ENCODE results near the gene ZBTB2. TPM values are rescaled to one million over a fixed set of nuclear protein-coding genes. Genes with fewer than 3 reads are reported as not detected.

ZBTB2 gene
- total RNA-seq, 1 donor from 2014 or later: 8.9 TPM

DNA sequence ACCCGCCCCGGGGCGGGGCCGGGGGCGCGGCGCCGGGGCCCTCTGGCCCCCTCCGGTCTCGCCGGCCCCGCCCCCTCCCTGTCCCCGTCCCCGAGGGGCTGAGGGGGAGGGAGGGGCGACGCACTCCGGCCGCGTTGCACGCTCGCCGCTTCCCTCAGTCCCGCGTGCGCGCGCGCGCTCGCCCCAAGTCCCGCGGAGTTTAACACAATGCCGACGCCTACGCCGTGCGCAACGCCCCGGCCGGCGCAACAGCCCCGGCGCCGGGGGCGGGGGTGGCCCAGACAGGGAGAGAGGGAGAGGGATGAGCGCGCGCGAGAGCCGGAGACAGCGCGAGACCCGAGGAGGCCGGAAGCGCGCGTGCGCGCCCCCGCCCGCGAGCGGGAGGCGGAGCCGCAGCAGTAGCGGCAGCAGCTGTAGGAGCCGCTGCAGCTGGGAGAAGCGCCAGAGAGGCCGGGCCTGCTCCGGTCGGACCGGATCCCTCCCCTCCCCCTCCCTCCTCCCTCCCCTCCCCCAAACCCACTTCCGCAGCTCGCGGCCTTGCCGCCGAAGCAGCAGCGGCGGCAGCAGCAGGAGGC lies 996 bp downstream of the ZBTB2 start:
- H3K4me3 ChIP-seq (ENCODE audit: low read depth, low read length): peak overlapping the region; percentile 87
- peak; percentile 56 for DNase-seq (ENCODE audit: low read depth)
- TF ChIP-seq, protein P1, sequence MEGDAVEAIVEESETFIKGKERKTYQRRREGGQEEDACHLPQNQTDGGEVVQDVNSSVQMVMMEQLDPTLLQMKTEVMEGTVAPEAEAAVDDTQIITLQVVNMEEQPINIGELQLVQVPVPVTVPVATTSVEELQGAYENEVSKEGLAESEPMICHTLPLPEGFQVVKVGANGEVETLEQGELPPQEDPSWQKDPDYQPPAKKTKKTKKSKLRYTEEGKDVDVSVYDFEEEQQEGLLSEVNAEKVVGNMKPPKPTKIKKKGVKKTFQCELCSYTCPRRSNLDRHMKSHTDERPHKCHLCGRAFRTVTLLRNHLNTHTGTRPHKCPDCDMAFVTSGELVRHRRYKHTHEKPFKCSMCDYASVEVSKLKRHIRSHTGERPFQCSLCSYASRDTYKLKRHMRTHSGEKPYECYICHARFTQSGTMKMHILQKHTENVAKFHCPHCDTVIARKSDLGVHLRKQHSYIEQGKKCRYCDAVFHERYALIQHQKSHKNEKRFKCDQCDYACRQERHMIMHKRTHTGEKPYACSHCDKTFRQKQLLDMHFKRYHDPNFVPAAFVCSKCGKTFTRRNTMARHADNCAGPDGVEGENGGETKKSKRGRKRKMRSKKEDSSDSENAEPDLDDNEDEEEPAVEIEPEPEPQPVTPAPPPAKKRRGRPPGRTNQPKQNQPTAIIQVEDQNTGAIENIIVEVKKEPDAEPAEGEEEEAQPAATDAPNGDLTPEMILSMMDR (conservative IDR thresholded peaks at IDR 0.05; ENCODE audit: low read depth, low read length): no peak

DNA sequence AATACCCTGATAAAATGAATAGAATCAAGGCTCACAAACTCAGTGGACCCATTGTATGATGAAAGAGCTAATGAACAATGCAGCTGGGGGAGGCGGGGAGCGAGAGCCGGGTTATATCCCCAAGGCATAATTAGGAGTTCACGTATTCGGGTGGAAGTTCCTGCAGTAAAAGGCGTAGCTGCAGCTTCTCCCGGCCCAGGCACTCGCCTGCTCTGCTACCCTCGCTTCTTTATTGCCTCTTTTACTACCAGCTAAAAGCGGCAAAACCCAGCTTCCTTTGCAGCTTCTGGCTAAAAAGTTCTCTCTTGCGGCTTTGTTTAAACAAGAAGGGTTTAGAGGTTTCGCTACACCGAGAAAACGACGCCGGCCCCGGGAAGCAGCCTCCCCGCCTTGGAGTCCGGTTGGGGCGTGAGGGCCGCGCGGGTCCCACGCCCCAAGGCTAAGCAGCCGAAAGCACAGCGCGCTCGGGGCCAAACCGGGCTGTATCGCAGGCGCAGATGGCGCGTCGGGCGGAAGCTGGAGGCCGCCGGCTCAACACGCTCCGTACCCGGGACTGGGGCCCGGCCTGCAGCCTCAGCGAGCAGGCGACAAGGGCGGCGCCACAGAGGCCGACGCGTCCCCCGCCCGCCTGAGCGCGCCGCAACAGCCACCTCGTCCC lies 1.6 kb downstream of the ZBTB2 start:
- H3K4me3 ChIP-seq (ENCODE audit: low read depth, low read length): peak overlapping the region; percentile 87
- TF ChIP-seq, protein P1 (conservative IDR thresholded peaks at IDR 0.05; ENCODE audit: low read depth, low read length): no peak
- DNase-seq (ENCODE audit: low read depth): no peak

DNA sequence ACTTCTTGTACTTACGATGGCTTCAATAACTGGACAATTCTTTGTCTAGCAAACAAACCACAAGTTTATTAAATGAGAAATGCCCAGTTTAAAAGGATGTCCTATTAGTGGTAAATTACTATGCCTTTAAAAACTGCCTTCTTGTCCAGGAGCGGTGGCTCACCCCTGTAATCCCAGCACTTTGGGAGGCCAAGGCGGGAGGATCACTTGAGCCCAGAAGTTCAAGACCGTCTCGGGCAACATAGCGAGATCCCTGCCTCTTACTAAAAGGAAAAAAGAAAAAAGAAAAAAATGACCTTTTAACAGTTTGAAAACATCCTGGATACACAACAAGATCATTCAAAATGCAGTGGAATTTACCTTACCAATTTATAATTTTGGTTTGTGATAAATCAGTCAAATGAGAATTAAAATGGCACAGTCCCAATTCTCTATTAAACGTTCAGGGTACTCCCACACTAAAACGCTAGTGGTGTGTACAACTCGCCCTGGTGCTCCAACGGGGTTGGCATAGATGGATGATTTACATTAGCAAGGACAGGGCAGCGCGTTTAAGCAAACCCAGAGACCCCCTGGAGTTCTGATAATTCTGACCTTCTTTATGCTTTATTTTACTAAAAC lies 2.3 kb downstream of the ZBTB2 start:
- DNase-seq (ENCODE audit: low read depth): no peak
- peak overlapping the region; percentile 87 for H3K4me3 ChIP-seq (ENCODE audit: low read depth, low read length)
- TF ChIP-seq, protein P1 (conservative IDR thresholded peaks at IDR 0.05; ENCODE audit: low read depth, low read length): no peak

DNA sequence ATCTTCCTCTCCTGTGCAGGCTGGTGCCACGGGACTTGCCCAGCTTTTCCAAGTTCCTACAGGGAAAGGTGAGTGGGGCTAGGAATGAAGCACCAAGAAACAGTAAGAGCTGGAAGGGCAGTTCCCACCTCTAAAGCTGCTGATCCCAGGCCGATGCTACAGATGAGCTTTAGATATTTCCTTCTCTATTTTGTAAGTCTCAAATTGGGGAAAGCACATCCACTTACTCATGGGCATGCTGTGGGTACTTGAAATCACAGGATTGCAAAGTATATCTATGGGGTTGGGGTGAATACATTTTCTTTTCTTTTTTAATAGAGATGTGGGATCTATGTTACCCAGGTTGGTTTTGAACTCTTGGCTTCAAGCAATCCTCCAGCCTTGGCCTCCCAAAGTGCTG lies 3.1 kb downstream of the ZBTB2 start:
- no peak overlapping the region for H3K4me3 ChIP-seq (ENCODE audit: low read depth, low read length)
- DNase-seq (ENCODE audit: low read depth): no peak
- TF ChIP-seq, protein P1 (conservative IDR thresholded peaks at IDR 0.05; ENCODE audit: low read depth, low read length): no peak

DNA sequence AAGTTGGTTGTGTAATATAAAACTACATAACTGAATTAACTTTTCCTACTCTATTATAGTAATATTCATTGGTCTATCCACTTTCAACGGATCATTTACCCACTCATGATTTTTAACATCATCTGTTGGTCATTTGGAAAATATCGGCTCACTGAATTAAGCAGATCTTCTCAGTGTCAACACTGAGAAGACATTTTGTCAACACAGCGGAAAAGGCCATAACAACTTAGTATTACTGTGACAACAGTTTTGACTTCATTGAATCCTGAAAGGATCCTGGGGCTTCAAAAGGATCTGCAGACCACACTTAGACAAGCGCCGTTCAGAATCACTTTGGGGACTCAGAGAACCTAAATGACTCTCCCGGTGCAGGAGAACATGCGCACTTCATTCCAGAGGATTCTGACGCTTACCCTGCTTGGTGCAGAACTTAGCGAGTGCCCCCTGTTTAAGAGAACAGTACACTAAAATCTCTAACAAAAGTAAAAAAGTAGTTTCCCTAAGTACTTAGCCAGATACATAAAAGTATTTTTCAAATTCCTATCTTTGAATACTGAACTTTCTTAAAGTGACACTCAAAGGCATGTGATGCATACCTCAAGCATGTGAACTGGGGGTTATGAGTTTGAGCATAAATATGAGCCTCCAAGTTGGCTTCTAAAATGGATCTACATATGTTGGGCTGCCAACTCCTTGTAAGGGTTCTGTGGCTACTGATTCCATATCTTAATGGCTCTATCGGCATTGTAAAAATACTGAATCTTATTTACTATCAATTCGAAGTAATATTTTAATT lies 4.0 kb downstream of the ZBTB2 start:
- no peak for DNase-seq (ENCODE audit: low read depth)
- no peak overlapping the region for H3K4me3 ChIP-seq (ENCODE audit: low read depth, low read length)
- TF ChIP-seq, protein P1 (conservative IDR thresholded peaks at IDR 0.05; ENCODE audit: low read depth, low read length): no peak

DNA sequence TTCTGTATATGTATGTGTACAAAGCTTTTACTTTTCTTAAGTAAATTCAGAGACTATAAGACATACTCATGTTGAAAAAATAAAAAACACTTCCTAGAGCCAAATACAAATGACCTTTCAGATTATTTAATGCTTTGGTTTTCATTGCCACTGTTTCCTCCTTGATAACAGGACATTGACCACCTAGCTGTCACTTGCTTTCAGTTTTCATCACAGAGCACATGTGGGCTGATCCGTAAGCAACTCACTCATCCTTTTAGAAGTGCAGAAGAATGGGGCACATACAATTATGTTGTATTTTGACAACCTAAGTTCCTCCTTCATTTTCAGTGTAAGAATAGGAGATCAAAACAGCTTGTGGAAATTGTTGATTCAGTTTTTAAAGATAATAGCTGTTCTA lies 6.2 kb downstream of the ZBTB2 start:
- no peak overlapping the region for H3K4me3 ChIP-seq (ENCODE audit: low read depth, low read length)
- TF ChIP-seq, protein P1 (conservative IDR thresholded peaks at IDR 0.05; ENCODE audit: low read depth, low read length): no peak
- DNase-seq (ENCODE audit: low read depth): no peak

Measured in epithelial cell of proximal tubule (primary cell).